K562 (cell line): ENCODE data around the gene RPL27A. TPM values are rescaled to one million over a fixed set of nuclear protein-coding genes. Genes with fewer than 3 reads are reported as not detected.

ENCODE experiments used
- ATAC-seq: fragments of 200-7000 bp; cut with Tn5 transposase; 3 replicates; pipeline ENCODE4 v1.9.1; 2020; ENCODE audit warnings: moderate library complexity
- BruUV-seq: library from RNA; stranded (reverse); fragments of 400-500 nt; replicated peaks from 2 replicates; lab custom pipeline; 2021; lab: Mats Ljungman, UMichigan
- CTCF ChIA-PET: fragments of 300-600 bp; formaldehyde crosslinking; extraction: SDS; loops from one replicate; lab custom pipeline; 2021; ENCODE audit warnings: low intra/inter-chr PET ratio; lab: Yijun Ruan, JAX
- POLR2A ChIA-PET: fragments of 300-600, 350-650 bp; sonication (Branson Sonifier 250); formaldehyde crosslinking; extraction: SDS; loops from one replicate; lab custom pipeline; 2021; ENCODE audit warnings: antibody characterized with exemption, inconsistent platforms; lab: Yijun Ruan, JAX
- DNase-seq, 4 experiments: peaks; one replicate each; pipeline versions ENCODE4 v3.0.0 to v3.0.0-alpha.2; 2011 to 2018; ENCODE audit warnings: low spot score in 3 of 4, mixed read lengths in 3 of 4; ENCODE audit errors: extremely low read depth in 1 of 4
- FAIRE-seq: peaks from 2 replicates; lab custom pipeline; 2011; peaks lifted over from hg19 to GRCh38; lab: Jason Lieb, UNC
- H2AFZ ChIP-seq: 2 replicates; pipeline ENCODE4 v1.6.0; 2011; ENCODE audit warnings: low read depth, low read length, control low read depth, inconsistent platforms
- H3K27ac ChIP-seq: fragments of 200-600 bp; 3 replicates; pipeline ENCODE4 v1.8.0; 2011; ENCODE audit warnings: low read depth, mild to moderate bottlenecking, control low read depth, inconsistent platforms, low read length, moderate library complexity, mixed read lengths; ENCODE audit errors: extremely low read depth
- H3K27me3 ChIP-seq, 2 experiments: fragments of 300-600 bp in 1 of 2; 2 replicates in 1 of 2; 3 replicates in 1 of 2; pipeline versions ENCODE4 v1.6.0 to v1.8.0; 2011; ENCODE audit warnings: inconsistent platforms in 2 of 2, low read length in 2 of 2, mild to moderate bottlenecking in 1 of 2, mixed read lengths in 1 of 2, moderate library complexity in 1 of 2; ENCODE audit not compliant: control insufficient read depth in 2 of 2, insufficient read depth in 2 of 2
- H3K36me3 ChIP-seq: fragments of 300-600 bp; 3 replicates; pipeline ENCODE4 v1.8.0; 2011; ENCODE audit warnings: mild to moderate bottlenecking, low read length, inconsistent platforms; ENCODE audit not compliant: control insufficient read depth, insufficient read depth
- H3K4me1 ChIP-seq, 2 experiments: fragments of 200-600 bp in 1 of 2; replicated peaks in 1 of 2; 2 replicates in 1 of 2; 3 replicates in 1 of 2; pipeline versions ENCODE4 v1.5.1 to v1.8.0; 2011; ENCODE audit warnings: inconsistent platforms in 2 of 2, low read length in 2 of 2, mild to moderate bottlenecking in 1 of 2, mixed read lengths in 1 of 2, moderate library complexity in 1 of 2; ENCODE audit not compliant: control insufficient read depth in 2 of 2, insufficient read depth in 2 of 2
- H3K4me2 ChIP-seq: 2 replicates; pipeline ENCODE4 v1.6.1; 2011; ENCODE audit warnings: low read length, control low read depth, inconsistent platforms, mixed read lengths; ENCODE audit not compliant: insufficient read depth
- H3K4me3 ChIP-seq: fragments of 200-600 bp; sonication (generic), shearing (Covaris generic); 2 replicates; pipeline ENCODE4 v1.5.1; 2016; ENCODE audit warnings: control low read depth, inconsistent platforms
- H3K79me2 ChIP-seq: fragments of 200-600 bp; 3 replicates; pipeline ENCODE4 v1.8.0; 2011; ENCODE audit warnings: low read length, inconsistent platforms; ENCODE audit not compliant: control insufficient read depth, insufficient read depth
- H3K9ac ChIP-seq, 2 experiments: 2 replicates each; pipeline versions ENCODE4 v1.6.0 to v1.6.1; 2011; ENCODE audit warnings: low read depth in 2 of 2, low read length in 2 of 2, control low read depth in 1 of 2, inconsistent platforms in 1 of 2, mild to moderate bottlenecking in 1 of 2, mixed read lengths in 1 of 2; ENCODE audit not compliant: insufficient read depth in 1 of 2
- H3K9me1 ChIP-seq: one replicate; pipeline ENCODE4 v1.6.0; 2011; ENCODE audit warnings: inconsistent platforms, mild to moderate bottlenecking, low read length, moderate library complexity; ENCODE audit not compliant: control insufficient read depth, insufficient read depth
- H3K9me3 ChIP-seq: replicated peaks from 2 replicates; pipeline ENCODE4 v1.5.1; 2011; ENCODE audit warnings: low read depth, low read length, inconsistent platforms; ENCODE audit not compliant: control insufficient read depth, insufficient read depth
- H4K20me1 ChIP-seq: replicated peaks from 2 replicates; pipeline ENCODE4 v1.6.1; 2011; ENCODE audit warnings: low read length, inconsistent platforms, mixed read lengths; ENCODE audit not compliant: control insufficient read depth, insufficient read depth
- EGR1 ChIP-seq: fragments of 450-650 bp; conservative IDR thresholded peaks from 2 replicates; pipeline ENCODE4 v1.6.1; 2017; ENCODE audit warnings: mild to moderate bottlenecking
- KLF16 ChIP-seq: IDR thresholded peaks from 2 replicates; pipeline ENCODE4 v1.6.1; 2016; ENCODE audit warnings: antibody characterized with exemption
- NR1H2 ChIP-seq: sonication (generic); formaldehyde crosslinking; IDR thresholded peaks from 2 replicates; pipeline ENCODE4 v1.4.0; 2020; ENCODE audit warnings: mild to moderate bottlenecking, missing genetic modification reagents
- RAD21 ChIP-seq, 2 experiments: fragments of 250-450 bp in 1 of 2; fragments of 450-650 bp in 1 of 2; sonication (Bioruptor Pico) in 1 of 2; formaldehyde crosslinking in 1 of 2; IDR thresholded peaks in 1 of 2; conservative IDR thresholded peaks in 1 of 2; 2 replicates each; pipeline versions ENCODE4 v1.4.0 to v1.8.0; 2020 to 2022; ENCODE audit warnings: mild to moderate bottlenecking in 2 of 2, moderate library complexity in 1 of 2
- RBM39 ChIP-seq: fragments of 200-400 bp; formaldehyde crosslinking; optimal IDR thresholded peaks from 2 replicates; pipeline ENCODE3; 2018; ENCODE audit warnings: low read depth, low read length
- SMC3 ChIP-seq: conservative IDR thresholded peaks from 2 replicates; pipeline ENCODE4 v1.6.1; 2011; ENCODE audit warnings: low read depth, low read length, improper control_type of control experiment; ENCODE audit not compliant: insufficient read depth
- ZNF263 ChIP-seq: sonication (generic); formaldehyde crosslinking; IDR thresholded peaks from 2 replicates; pipeline ENCODE4 v1.8.0; 2022; ENCODE audit warnings: mild to moderate bottlenecking, missing genetic modification reagents, borderline replicate concordance
- WGBS: fragments of 100-300 bp; shearing (Covaris generic); methylation state at CpG from one replicate; pipeline ENCODE4 v1.1.6; 2016; ENCODE audit warnings: low coverage, mixed read lengths; ENCODE audit not compliant: insufficient coverage; ENCODE audit errors: missing lambda C conversion rate; 5-methylcytosine and 5-hydroxymethylcytosine counted together
- in situ Hi-C: fragments of 300-500 bp; cut with MboI; formaldehyde crosslinking; loops from 4 replicates; pipeline ENCODE4 v1.15.0; 2018; ENCODE audit warnings: inconsistent platforms, mixed read lengths
- intact Hi-C: fragments of 100-400 bp; cut with micrococcal nuclease; formaldehyde crosslinking; loops from 2 replicates; pipeline ENCODE4 v1.14.2; 2022
- polyA plus RNA-seq, 8 experiments: library from polyadenylated mRNA; depleted of rRNA in 4 of 8; stranded (reverse) in 5 of 8; unstranded in 3 of 8; fragments of >200 nt; fragmentation: Nextera tagmentation in 2 of 8; fragmentation: Illumina TruSeq in 1 of 8; extraction: Ambion mirVana in 2 of 8; extraction: Trizol in 1 of 8; gene quantifications; 2 replicates each; pipeline versions ENCODE4 v1.2.1 to v1.2.3, GENCODE V29; 2011 to 2014; ENCODE audit warnings: inconsistent platforms in 1 of 8, missing spikeins in 1 of 8
- total RNA-seq, 7 experiments: library from RNA; depleted of rRNA in 6 of 7; stranded (reverse); fragments of >200 nt in 6 of 7; fragmentation: Illumina TruSeq in 2 of 7; extraction: Trizol in 2 of 7; gene quantifications; 2 replicates each; pipeline versions ENCODE4 v1.2.1 to v1.2.3, GENCODE V29; 2011 to 2021; ENCODE audit warnings: low replicate concordance in 1 of 7
- TF ChIP-seq, protein P1 (sequence below): IDR thresholded peaks from 2 replicates; pipeline ENCODE4 v1.6.1; 2011; ENCODE audit warnings: borderline replicate concordance, low read depth, mild to moderate bottlenecking, moderate library complexity, low read length; ENCODE audit not compliant: insufficient read depth, poor library complexity, severe bottlenecking
- TF ChIP-seq, protein P2 (sequence below), 3 experiments: IDR thresholded peaks in 2 of 3; conservative IDR thresholded peaks in 1 of 3; 2 replicates each; pipeline ENCODE4 v1.5.1; 2011 to 2012; ENCODE audit warnings: low read length in 3 of 3, mild to moderate bottlenecking in 3 of 3, control low read depth in 2 of 3, improper control_type of control experiment in 1 of 3, inconsistent platforms in 1 of 3, low read depth in 1 of 3, mixed read lengths in 1 of 3, moderate library complexity in 1 of 3; ENCODE audit not compliant: insufficient read depth in 2 of 3
- TF ChIP-seq, protein P3 (sequence below): sonication (generic); formaldehyde crosslinking; IDR thresholded peaks from 2 replicates; pipeline ENCODE4 v1.8.0; 2022; ENCODE audit warnings: missing genetic modification reagents, mild to moderate bottlenecking, moderate library complexity, borderline replicate concordance

The RPL27A gene
- total and polyA plus RNA-seq, 9 of the 15 experiments (the other 6 are each of a cell fraction or from before 2014, with no cell fraction given), result 790 to 4,241 (median 2,267) TPM

DNA sequence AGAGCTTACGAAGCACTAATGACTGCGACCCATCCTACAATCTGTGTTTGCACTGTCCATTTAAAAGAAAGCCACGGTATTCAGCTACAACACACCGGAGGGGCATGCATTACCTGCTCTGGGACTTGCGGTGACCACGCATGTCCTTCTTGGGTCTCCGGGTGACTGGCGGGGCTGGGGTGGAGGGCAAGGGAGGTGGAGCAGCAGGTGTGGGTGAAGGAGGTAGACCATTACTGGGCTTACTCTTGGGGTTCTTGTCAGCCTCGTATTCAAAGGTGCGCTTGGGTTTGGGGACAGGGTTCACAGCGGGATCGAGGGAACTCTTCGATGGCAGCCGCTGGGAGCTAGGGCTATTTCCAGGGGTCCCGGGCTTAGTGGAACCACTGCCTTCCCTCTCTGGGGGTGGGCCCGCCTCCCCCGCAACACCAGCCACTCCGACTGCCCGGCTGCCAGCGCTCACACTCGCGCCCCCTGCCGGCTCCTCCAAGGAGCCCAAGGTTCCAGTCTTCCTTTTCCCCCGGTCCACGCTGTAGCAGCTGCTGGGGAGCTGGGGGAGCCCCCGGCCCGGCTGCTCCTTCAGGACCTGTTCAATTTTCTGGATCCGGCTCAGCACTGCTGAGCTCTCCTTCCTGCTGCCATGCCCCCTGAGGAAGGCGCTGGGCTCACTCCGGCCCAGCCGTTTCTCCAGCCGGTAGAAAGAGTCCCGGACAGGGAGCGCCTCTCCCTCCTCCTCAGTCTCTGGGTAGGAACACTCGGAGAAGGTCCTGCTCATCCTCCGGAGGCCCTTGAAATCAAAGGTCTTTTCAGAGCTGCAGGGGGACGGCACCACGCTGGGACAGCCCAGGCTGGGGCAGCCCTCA lies 47.5 kb downstream of the RPL27A start:
- DNase-seq, result peak; percentile 61 to 74 (median 72)
- H3K4me1 ChIP-seq, result peaks cover 7 to 10% of the 10 kb centered on the region in 2 experiments; a peak in 4 of 5 replicates
- in situ Hi-C loops (no loop called here), intact Hi-C loops (loop anchor here (1.0 to 10.0 kb wide), 2 partner anchors 42 to 125 kb away; no protein-coding TSS in a partner anchor)
- CTCF ChIA-PET, result interaction anchor here (0.6 to 1.2 kb wide), 2 partner anchors 126 to 373 kb away, joined by 3 read pairs; no protein-coding TSS in a partner anchor
- H3K27me3 ChIP-seq, result peaks cover 6 to 26% of the 10 kb centered on the region in 2 experiments; a peak in 4 of 5 replicates
- no peaks in the 10 kb centered on the region for H3K79me2 ChIP-seq
- POLR2A ChIA-PET, result interaction anchor here (0.6 kb wide), 1 partner anchor 10 kb away, joined by 3 read pairs; no protein-coding TSS in a partner anchor
- 23% methylated on average over 26 of the region's 38 CpGs for WGBS
- TF ChIP-seq RBM39, result no peak
- no peak for TF ChIP-seq NR1H2 (CRISPR knock-in tag)
- peak; percentile 70 for TF ChIP-seq ZNF263
- TF ChIP-seq RAD21 (CRISPR knock-in tag; conservative IDR thresholded peaks at IDR 0.05 in 1 of 2, IDR thresholded peaks at IDR 0.05 in 1 of 2), result peak; percentile 20 to 53; a peak in 2 of 4 replicates
- TF ChIP-seq KLF16, result peak; percentile 31; the same call in 1 of the 2 replicates
- TF ChIP-seq, protein P1, sequence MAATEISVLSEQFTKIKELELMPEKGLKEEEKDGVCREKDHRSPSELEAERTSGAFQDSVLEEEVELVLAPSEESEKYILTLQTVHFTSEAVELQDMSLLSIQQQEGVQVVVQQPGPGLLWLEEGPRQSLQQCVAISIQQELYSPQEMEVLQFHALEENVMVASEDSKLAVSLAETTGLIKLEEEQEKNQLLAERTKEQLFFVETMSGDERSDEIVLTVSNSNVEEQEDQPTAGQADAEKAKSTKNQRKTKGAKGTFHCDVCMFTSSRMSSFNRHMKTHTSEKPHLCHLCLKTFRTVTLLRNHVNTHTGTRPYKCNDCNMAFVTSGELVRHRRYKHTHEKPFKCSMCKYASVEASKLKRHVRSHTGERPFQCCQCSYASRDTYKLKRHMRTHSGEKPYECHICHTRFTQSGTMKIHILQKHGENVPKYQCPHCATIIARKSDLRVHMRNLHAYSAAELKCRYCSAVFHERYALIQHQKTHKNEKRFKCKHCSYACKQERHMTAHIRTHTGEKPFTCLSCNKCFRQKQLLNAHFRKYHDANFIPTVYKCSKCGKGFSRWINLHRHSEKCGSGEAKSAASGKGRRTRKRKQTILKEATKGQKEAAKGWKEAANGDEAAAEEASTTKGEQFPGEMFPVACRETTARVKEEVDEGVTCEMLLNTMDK, result peak; percentile 61
- TF ChIP-seq, protein P2, sequence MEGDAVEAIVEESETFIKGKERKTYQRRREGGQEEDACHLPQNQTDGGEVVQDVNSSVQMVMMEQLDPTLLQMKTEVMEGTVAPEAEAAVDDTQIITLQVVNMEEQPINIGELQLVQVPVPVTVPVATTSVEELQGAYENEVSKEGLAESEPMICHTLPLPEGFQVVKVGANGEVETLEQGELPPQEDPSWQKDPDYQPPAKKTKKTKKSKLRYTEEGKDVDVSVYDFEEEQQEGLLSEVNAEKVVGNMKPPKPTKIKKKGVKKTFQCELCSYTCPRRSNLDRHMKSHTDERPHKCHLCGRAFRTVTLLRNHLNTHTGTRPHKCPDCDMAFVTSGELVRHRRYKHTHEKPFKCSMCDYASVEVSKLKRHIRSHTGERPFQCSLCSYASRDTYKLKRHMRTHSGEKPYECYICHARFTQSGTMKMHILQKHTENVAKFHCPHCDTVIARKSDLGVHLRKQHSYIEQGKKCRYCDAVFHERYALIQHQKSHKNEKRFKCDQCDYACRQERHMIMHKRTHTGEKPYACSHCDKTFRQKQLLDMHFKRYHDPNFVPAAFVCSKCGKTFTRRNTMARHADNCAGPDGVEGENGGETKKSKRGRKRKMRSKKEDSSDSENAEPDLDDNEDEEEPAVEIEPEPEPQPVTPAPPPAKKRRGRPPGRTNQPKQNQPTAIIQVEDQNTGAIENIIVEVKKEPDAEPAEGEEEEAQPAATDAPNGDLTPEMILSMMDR (IDR thresholded peaks at IDR 0.05 in 2 of 3, conservative IDR thresholded peaks at IDR 0.05 in 1 of 3; ENCODE audit: insufficient read depth in 2 of 3, low read depth in 1 of 3, low read length in 3 of 3), result peak; percentile 61 to 73 (median 69); a peak in 5 of 6 replicates
- TF ChIP-seq, protein P3, sequence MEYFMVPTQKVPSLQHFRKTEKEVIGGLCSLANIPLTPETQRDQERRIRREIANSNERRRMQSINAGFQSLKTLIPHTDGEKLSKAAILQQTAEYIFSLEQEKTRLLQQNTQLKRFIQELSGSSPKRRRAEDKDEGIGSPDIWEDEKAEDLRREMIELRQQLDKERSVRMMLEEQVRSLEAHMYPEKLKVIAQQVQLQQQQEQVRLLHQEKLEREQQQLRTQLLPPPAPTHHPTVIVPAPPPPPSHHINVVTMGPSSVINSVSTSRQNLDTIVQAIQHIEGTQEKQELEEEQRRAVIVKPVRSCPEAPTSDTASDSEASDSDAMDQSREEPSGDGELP (CRISPR knock-in tag), result peak; percentile 19; the same call in 1 of the 2 replicates
- peak; percentile 48 for TF ChIP-seq EGR1
- TF ChIP-seq SMC3, result peak; percentile 45; the same call in 1 of the 2 replicates
- H3K9ac ChIP-seq, result peak overlapping the region in 1 of 2 experiments; percentile 55; a peak in 1 of 4 replicates
- ATAC-seq, result peak; percentile 92
- H3K9me1 ChIP-seq, result no peaks in the 10 kb centered on the region
- H3K27ac ChIP-seq, result no peak overlapping the region
- no peak overlapping the region for H3K4me3 ChIP-seq
- no peak for FAIRE-seq
- H3K4me2 ChIP-seq, result no peak overlapping the region
- H2AFZ ChIP-seq, result peak overlapping the region; percentile 27; the same call in 1 of the 2 replicates
- H3K9me3 ChIP-seq, result no peaks in the 10 kb centered on the region
- no peaks in the 10 kb centered on the region for H4K20me1 ChIP-seq
- H3K36me3 ChIP-seq, result no peaks in the 10 kb centered on the region
- BruUV-seq, result no TSS peak
